Adipose tissue (tissue), 3 donors: ENCODE results near the gene PNMT. TPM values are rescaled to one million over a fixed set of nuclear protein-coding genes. Genes with fewer than 3 reads are reported as not detected.

Experiments used
- H3K27ac ChIP-seq: one replicate; pipeline ENCODE4 v1.5.1; 2013; ENCODE audit warnings: low read depth, low read length
- WGBS, 3 donors: extraction: QIAGEN DNeasy Blood & Tissue Kit; methylation state at CpG; one replicate each; pipeline ENCODE4 v1.1.7; 2013; 5-methylcytosine and 5-hydroxymethylcytosine counted together
- polyA plus RNA-seq, 3 donors: library from polyadenylated mRNA; stranded (reverse); fragments of 200-250 nt; gene quantifications; one replicate each; pipeline ENCODE4 v1.2.3, GENCODE V29; 2013
- donor health status: healthy with polysubstance abuse.
- donor health status: Bipolar disorder and iron deficiency.
- donor health status: healthy.

The PNMT gene
- polyA plus RNA-seq, 3 donors = 2.1 to 9.8 (median 3.3) TPM

DNA sequence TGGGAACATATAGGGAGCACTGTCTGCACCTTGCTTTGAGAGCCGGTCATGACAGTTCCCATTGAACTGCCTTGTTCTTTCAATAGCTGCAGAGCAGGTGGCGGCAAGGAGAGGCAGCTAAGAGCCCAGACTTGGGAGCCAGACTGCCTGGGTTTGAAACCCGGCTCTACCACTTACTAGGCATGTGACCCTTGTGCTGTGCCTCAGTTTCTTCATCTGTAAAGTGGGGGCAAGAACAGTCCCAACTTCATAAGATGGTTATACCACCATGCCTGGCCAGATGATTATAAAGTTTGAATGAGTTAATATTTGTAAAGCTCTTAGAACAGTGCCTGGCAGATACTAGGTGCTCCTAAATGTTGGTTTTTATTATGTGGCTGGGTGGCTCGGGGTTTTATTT is 46.0 kb downstream of the PNMT start:
- no peak overlapping the region for H3K27ac ChIP-seq
- 95 to 96% (median 95%) methylated on average over 4 of the region's 4 CpGs for WGBS, 3 donors

DNA sequence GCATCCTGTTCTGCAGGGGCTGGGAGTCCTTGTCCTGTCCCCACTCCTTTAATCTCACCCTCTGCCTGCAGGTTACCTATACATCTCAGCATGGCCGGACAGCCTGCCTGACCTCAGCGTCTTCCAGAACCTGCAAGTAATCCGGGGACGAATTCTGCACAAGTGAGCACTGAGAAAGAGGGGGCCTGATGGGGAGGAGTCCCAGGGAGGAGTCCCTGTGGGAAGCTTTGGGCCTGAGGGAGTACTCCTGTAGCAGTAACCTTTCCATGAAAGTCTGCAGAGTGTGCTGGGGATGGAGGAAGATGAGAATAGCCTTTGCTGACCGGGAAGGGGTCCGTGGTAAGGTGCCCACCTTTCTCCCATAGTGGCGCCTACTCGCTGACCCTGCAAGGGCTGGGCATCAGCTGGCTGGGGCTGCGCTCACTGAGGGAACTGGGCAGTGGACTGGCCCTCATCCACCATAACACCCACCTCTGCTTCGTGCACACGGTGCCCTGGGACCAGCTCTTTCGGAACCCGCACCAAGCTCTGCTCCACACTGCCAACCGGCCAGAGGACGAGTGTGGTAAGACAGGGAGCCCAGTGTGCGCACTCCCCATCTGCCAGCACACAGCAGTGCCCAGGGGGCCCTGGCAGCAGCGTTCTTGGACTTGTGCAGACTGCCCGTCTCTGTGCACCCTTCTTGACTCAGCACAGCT is 47.3 kb downstream of the PNMT start:
- 91 to 96% (median 95%) methylated on average over 18 of the region's 18 CpGs for WGBS, 3 donors
- H3K27ac ChIP-seq = no peak overlapping the region

DNA sequence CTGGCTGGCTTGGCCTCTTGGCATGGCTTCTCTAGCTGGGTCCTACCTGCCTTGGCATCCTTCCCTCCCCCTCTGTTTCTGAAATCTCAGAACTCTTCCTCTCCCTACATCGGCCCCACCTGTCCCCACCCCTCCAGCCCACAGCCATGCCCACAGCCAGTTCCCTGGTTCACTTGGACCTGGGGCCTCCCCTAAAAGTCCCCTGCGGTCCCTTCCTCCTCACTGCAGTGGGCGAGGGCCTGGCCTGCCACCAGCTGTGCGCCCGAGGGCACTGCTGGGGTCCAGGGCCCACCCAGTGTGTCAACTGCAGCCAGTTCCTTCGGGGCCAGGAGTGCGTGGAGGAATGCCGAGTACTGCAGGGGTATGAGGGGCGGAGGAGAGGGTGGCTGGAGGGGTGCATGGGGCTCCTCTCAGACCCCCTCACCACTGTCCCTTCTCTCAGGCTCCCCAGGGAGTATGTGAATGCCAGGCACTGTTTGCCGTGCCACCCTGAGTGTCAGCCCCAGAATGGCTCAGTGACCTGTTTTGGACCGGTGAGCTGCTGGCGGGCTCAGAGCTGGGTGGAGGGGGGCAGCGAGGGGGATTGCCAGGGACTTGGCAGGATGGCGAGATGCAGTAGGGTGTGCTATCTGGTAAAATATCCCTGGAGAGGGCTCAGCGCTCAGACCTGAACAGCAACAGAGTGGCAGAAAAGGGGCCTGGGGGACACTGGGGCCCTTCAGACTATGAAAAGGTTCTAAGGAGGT is 48.0 kb downstream of the PNMT start:
- no peak overlapping the region for H3K27ac ChIP-seq
- WGBS, 3 donors = 84 to 91% (median 86%) methylated on average over 15 of the region's 15 CpGs

DNA sequence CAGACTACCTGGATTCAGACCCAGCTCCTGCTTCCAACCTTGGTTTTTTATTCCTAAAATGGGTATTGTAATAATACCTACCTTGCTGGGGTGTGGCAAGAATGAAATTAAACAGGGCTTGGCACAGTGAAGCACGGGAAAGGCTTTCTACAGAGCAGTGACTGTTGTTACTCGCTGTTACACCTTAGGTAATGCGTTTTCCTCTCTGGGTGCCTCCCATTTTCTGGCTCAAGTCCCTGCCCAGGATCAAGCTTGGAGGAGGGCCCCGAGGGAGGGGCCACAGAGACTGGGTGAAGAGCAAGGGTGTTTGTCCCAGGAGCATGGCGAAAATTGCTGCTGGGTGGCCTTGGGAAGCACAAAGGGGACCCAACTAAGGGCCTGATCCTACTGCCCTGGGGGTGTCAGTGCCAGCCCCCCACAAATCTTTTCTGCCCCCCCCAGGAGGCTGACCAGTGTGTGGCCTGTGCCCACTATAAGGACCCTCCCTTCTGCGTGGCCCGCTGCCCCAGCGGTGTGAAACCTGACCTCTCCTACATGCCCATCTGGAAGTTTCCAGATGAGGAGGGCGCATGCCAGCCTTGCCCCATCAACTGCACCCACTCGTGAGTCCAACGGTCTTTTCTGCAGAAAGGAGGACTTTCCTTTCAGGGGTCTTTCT is 48.8 kb downstream of the PNMT start:
- no peak overlapping the region for H3K27ac ChIP-seq
- WGBS, 3 donors = 80 to 84% (median 81%) methylated on average over 11 of the region's 11 CpGs

DNA sequence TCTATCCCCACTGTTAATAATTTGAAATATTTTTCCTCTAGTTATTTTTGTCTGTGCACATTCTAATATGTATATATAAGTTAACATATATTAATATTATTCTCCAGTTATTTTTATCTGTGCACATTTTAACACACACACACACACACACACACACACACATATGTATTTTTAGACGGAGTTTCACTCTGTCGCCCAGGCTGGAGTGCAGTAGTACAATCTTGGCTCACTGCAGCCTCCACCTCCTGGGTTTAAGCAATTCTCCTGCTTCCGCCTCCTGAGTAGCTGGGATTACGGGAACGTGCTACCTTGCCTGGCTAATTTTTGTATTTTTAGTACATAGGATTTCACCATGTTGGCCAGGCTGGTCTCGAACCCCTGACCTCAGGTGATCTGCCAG is 49.4 kb downstream of the PNMT start:
- WGBS, 3 donors = 86 to 92% (median 88%) methylated on average over 6 of the region's 6 CpGs

DNA sequence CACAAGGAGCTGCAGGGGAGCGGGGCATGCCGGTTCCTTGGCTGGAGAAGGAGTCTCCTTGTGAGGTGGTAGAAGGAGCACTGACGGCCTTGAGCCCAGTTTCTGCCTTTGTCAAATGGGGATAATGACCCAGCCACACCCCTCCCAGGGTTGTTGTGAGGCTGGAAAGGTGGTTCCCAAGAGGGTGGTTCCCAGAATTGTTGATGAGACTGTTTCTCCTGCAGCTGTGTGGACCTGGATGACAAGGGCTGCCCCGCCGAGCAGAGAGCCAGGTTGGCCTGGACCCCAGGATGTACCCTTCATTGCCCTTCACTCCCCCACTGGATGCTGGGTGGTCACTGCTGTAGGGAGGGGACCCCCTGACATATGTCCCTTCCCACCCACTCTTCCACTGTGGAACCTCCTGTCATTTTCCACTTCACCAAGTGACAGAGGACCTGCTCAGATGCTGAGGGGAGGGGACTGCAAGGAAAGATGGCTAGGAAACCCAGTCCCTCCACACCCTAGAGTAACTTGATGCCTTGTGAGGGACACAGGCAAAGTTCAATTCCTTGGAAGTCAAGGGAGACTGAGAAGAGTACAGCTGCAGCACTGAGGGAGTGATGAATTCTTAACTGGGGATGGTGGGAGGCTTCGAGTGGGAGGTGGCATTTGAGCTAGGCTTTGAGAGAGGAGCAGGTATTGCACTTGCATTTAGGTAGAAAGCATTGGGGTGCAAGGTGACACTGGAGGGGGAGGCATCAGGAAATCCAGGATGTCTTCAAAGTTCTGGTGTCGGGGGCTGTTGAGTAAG is 51.5 kb downstream of the PNMT start:
- WGBS, 3 donors = 72 to 95% (median 83%) methylated on average over 7 of the region's 7 CpGs
- H3K27ac ChIP-seq = no peak overlapping the region

More for the DNA sequence above, 49.4 kb downstream of the PNMT start:
- no peak overlapping the region for H3K27ac ChIP-seq

Other genes starting within 250 kb of the PNMT start
- gene MED1, start 217.2 kb upstream of the PNMT start, polyA plus RNA-seq = 10 to 100 TPM in 2 of 3 donors, 1 to 10 TPM in 1; 5.0 to 13.3 (median 11.7) TPM
- gene CDK12, start 207.0 kb upstream of the PNMT start, polyA plus RNA-seq = 10 to 100 TPM in 2 of 3 donors, 1 to 10 TPM in 1; 5.8 to 13.4 (median 12.9) TPM
- gene NEUROD2, start 60.5 kb upstream of the PNMT start, polyA plus RNA-seq = under 1 TPM in 2 of 3 donors, not detected in 1; 0.01 to 0.22 TPM
- 100 to 1,000 TPM in 1 of 3 donors, 10 to 100 TPM in 1, 1 to 10 TPM in 1; 8.7 to 183 (median 40.4) TPM for gene PPP1R1B, start 41.5 kb upstream of the PNMT start, polyA plus RNA-seq
- gene STARD3, start 31.3 kb upstream of the PNMT start, polyA plus RNA-seq = 10 to 100 TPM; 42.7 to 60.8 (median 46.6) TPM
- 10 to 100 TPM in 1 of 3 donors, 1 to 10 TPM in 1, under 1 TPM in 1; 0.48 to 11.5 (median 3.8) TPM for gene TCAP, start 3.1 kb upstream of the PNMT start, polyA plus RNA-seq
- gene PGAP3, start 19.6 kb downstream of the PNMT start, polyA plus RNA-seq = 10 to 100 TPM in 2 of 3 donors, 1 to 10 TPM in 1; 8.4 to 19.9 (median 12.3) TPM
- 10 to 100 TPM in 1 of 3 donors, 1 to 10 TPM in 2; 7.2 to 28.0 (median 7.4) TPM for gene ERBB2, start 31.6 kb downstream of the PNMT start, polyA plus RNA-seq
- gene MIEN1, start 62.1 kb downstream of the PNMT start, polyA plus RNA-seq = 10 to 100 TPM; 43.2 to 79.4 (median 45.4) TPM
- gene GRB7, start 69.5 kb downstream of the PNMT start, polyA plus RNA-seq = 10 to 100 TPM in 1 of 3 donors, 1 to 10 TPM in 1, under 1 TPM in 1; 0.34 to 29.6 (median 2.8) TPM
- gene IKZF3, start 195.9 kb downstream of the PNMT start, polyA plus RNA-seq = under 1 TPM; 0.29 to 0.62 (median 0.34) TPM
- gene ZPBP2, start 199.7 kb downstream of the PNMT start, polyA plus RNA-seq = not detected